Measurements from ENCODE around the gene SDR39U1.

SDR39U1 gene

GRCh38 chr14:24409956-24410355 lies 32.6 kb downstream of the SDR39U1 start:
- TF ChIP-seq CTCF (IDR thresholded peaks at IDR 0.05; ENCODE audit: insufficient read depth, low read length, poor library complexity, severe bottlenecking) = no peak
- H3K27me3 ChIP-seq (replicated peaks; ENCODE audit: control insufficient read depth, insufficient read depth, low read length) = peaks cover 1% of the 10 kb centered on the region
- DNase-seq (ENCODE audit: extremely low read depth, insufficient read length) = no peak
- no peak overlapping the region for H3K4me3 ChIP-seq (replicated peaks; ENCODE audit: low read depth, low read length)
- H3K36me3 ChIP-seq (ENCODE audit: control insufficient read depth, insufficient read depth, low read length) = no peaks in the 10 kb centered on the region

GRCh38 chr14:24409192-24409591 lies 33.4 kb downstream of the SDR39U1 start:
- H3K36me3 ChIP-seq (ENCODE audit: control insufficient read depth, insufficient read depth, low read length) = no peaks in the 10 kb centered on the region
- TF ChIP-seq CTCF (IDR thresholded peaks at IDR 0.05; ENCODE audit: insufficient read depth, low read length, poor library complexity, severe bottlenecking) = no peak
- peaks cover 1% of the 10 kb centered on the region for H3K27me3 ChIP-seq (replicated peaks; ENCODE audit: control insufficient read depth, insufficient read depth, low read length)
- DNase-seq (ENCODE audit: extremely low read depth, insufficient read length) = no peak
- no peak overlapping the region for H3K4me3 ChIP-seq (replicated peaks; ENCODE audit: low read depth, low read length)

GRCh38 chr14:24408764-24409163 lies 33.8 kb downstream of the SDR39U1 start:
- Histone ChIP-seq H3K4me3 (replicated peaks; ENCODE audit: low read depth, low read length) (no peak overlapping the region), H3K27me3 (replicated peaks; ENCODE audit: control insufficient read depth, insufficient read depth, low read length) (peaks cover 1% of the 10 kb centered on the region), H3K36me3 (ENCODE audit: control insufficient read depth, insufficient read depth, low read length) (no peaks in the 10 kb centered on the region)
- DNase-seq (ENCODE audit: extremely low read depth, insufficient read length) = no peak
- TF ChIP-seq CTCF (IDR thresholded peaks at IDR 0.05; ENCODE audit: insufficient read depth, low read length, poor library complexity, severe bottlenecking) = no peak

- TF ChIP-seq CTCF (IDR thresholded peaks at IDR 0.05; ENCODE audit: insufficient read depth, low read length, poor library complexity, severe bottlenecking) = no peak
- no peaks in the 10 kb centered on the region for H3K36me3 ChIP-seq (ENCODE audit: control insufficient read depth, insufficient read depth, low read length)
- no peak overlapping the region for H3K4me3 ChIP-seq (replicated peaks; ENCODE audit: low read depth, low read length)
- DNase-seq (ENCODE audit: extremely low read depth, insufficient read length) = no peak
- H3K27me3 ChIP-seq (replicated peaks; ENCODE audit: control insufficient read depth, insufficient read depth, low read length) = peaks cover 1% of the 10 kb centered on the region
These were observed 34.8 kb downstream of the SDR39U1 start for GRCh38 chr14:24407608-24408325.

GRCh38 chr14:24406416-24406815 lies 36.2 kb downstream of the SDR39U1 start:
- no peak for DNase-seq (ENCODE audit: extremely low read depth, insufficient read length)
- H3K4me3 ChIP-seq (replicated peaks; ENCODE audit: low read depth, low read length) = no peak overlapping the region
- no peaks in the 10 kb centered on the region for H3K36me3 ChIP-seq (ENCODE audit: control insufficient read depth, insufficient read depth, low read length)
- peaks cover 1% of the 10 kb centered on the region for H3K27me3 ChIP-seq (replicated peaks; ENCODE audit: control insufficient read depth, insufficient read depth, low read length)
- no peak for TF ChIP-seq CTCF (IDR thresholded peaks at IDR 0.05; ENCODE audit: insufficient read depth, low read length, poor library complexity, severe bottlenecking)

GRCh38 chr14:24404814-24405213 lies 37.8 kb downstream of the SDR39U1 start:
- Histone ChIP-seq H3K36me3 (ENCODE audit: control insufficient read depth, insufficient read depth, low read length) (no peaks in the 10 kb centered on the region), H3K27me3 (replicated peaks; ENCODE audit: control insufficient read depth, insufficient read depth, low read length) (peaks cover 1% of the 10 kb centered on the region), H3K4me3 (replicated peaks; ENCODE audit: low read depth, low read length) (no peak overlapping the region)
- TF ChIP-seq CTCF (IDR thresholded peaks at IDR 0.05; ENCODE audit: insufficient read depth, low read length, poor library complexity, severe bottlenecking) = no peak
- no peak for DNase-seq (ENCODE audit: extremely low read depth, insufficient read length)

Measured in GM06990 (cell line).